HG02610 (cell line): Measurements from ENCODE around the gene SGMS2.
"Not testable (repeated sequence)": the region's sequence is repeated elsewhere in the genome, so short reads cannot be mapped to it uniquely, and the experiment has no call there.

Experiments
- ATAC-seq: cut with Tn5 transposase; IDR thresholded peaks from one replicate; pipeline ENCODE4 v1.9.1; 2021; ENCODE audit warnings: mild to moderate bottlenecking, moderate library complexity; ENCODE audit not compliant: unreplicated experiment

SGMS2 gene

DNA sequence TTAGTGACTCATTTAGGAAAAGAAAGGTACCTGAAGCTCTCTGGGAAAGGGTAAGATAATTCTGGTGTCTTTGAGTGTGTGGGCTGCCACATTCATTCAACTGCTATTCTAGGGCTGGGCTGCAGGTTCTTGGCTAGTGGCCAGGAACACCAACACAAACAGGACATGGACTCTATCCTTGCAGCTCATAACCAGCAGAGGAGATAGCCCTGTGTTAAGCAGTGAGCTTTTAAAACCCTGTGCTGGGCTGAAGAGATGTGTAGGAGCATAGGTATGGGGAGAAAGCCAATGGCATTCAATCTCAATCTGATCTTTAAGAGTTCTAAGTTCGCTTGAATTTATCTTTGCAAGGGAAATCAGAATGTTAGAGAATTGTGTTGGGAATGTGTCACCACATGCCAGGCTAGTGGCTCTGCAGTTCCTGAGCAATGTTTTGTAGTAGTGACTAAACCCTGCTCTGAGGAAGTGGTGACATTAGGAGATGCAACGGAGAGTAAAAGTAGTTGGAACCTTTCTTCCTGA lies 39.2 kb downstream of the SGMS2 start:
- no peak for ATAC-seq

DNA sequence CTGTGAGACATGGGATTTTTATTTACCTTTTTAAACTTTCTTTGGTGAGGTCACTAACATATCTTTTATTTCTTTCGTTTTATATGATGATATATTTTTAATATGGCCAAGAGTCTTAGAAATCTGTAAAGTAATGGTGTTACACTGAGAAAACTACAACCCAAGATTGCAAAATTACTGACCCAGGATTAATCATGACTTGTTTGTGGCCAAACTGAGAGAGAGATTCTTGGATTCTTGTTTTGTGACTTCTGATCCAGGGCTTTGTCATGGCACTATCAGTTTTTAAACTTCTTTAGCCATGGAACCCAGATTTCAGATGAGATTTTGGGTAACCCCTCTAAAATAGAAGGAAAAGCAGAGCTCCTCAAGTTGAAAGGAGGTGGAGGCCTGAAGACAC lies 42.0 kb downstream of the SGMS2 start:
- ATAC-seq, result no peak

DNA sequence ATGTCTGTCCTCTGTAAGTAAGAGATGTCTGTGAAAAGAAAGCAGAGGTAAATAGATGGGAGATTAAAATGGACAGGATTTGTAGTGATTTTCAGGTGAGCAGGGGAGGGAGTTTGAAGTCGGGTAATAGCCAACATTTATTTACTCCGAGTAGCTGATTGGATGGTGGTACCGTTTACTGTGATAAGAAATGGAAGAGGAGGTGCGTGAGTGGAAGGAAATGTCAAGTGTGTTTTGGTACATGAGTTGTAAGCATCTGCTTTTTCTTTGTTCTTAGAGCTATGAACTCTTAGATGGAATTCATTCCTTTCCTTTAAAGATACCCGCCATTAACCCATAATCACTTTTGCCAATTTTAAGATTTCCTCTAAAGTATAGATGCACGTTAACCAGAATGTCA lies 45.5 kb downstream of the SGMS2 start:
- no peak for ATAC-seq

DNA sequence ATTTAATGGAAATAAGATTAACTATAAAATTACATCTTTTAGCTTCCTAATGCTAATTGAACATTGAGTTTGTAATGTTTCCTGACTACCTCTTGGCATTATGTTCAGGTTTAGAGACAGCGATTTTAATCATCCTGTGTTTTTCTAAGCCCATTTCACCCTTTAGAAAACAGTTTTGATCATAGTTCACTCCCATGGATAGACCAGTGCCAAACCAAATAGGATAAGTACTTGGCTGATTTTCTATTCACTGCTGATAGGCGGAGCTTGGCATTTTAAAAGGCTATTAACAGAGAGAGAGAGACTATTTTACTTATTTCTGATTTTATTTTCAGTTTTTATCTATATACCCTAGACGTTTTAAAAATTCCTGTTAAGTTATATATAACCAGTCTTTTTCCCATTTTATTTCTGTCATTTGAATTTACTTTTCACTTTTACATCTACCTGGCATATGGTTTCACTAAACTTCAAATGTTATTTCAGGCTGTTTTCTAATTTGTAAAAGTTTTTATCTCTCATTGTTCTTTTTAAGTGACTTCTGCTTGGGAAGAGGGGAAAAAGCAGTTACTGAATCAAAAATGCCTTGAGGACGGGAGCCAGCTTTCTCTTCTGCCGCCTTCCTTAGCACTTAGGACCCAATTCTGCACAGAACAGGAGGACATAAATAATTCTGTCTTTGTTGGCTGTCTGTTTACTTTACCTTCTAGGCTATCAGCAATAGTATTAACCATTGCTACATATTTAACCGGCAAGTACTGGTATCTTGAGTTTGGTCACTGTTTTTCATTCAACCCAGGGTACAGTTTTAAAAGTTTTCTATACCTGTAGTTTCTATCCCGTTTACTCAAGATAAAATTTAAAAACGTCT lies 46.4 kb downstream of the SGMS2 start:
- no peak for ATAC-seq

DNA sequence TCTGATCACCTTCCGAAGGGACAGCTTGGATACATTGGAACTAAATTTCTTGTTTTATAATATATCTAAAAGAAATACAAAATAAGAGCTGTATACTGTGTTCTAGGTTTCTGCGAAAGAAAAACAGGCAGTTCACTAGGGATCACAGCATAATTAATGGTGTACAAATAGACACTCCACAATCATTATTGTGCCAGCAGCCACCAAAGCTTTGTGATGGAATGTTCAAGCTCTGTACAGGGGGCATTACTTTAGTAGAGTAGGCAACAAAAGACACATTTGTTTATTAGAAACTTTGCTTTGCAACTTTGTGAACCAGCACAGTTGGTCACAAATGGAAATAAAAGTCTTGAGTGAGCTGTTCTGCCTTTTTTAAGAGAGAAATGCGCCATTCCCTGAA lies 49.3 kb downstream of the SGMS2 start:
- ATAC-seq, result no peak

DNA sequence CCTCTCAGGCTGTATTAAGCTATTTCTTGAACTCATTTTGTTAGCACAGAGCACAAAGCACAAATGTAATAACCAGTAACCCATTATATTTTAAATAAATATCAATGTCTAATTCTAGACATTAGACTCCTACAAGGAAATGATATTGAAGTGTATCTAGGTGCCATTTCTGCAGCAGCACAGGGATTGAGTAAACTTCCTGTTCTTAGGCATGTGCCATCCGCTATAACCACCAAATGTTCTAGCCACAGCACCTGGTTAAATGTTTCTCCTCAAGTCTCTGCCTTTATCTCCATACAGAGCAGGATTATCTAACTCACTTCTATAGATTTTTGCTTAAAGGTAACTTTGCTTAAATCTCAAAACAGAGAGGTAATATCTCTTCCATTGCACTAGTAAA lies 51.4 kb downstream of the SGMS2 start:
- ATAC-seq, result no peak

DNA sequence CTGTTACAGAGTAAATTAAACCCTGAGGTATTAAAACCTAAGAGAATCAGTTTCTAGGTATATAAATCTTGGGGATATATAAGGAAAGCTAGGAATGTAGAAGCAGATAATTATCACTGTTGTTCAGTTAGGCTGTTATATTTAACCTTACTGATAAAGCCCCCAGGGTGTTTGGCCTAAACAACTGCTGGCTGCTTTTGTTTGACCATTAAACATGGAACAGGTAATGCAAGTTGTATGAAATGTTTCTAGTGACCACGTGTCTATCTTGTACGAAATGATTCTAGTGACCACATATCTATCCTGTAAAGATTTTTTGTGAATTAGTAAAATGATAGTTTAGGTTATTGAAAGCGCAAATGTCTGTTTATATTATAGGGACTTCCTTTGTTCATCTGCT lies 52.6 kb downstream of the SGMS2 start:
- ATAC-seq, result no peak

DNA sequence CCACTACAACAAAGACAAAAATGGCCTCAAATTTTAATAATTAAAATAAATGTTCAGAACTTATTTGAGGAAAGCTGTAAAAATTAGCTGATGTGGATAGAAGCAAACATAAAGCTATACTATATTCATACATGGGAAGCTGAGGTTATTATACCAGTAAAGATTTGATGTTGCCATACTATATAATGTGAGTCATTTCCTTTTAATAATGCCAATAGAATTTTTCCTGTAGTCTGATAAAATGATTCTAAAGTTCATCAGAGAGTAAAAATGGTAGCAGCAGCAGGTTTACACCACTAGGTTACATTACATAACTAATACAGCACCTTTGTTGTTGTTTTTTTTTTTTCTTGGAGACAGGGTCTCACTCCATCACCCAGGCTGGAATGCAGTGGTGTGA lies 61.1 kb downstream of the SGMS2 start:
- no peak for ATAC-seq

DNA sequence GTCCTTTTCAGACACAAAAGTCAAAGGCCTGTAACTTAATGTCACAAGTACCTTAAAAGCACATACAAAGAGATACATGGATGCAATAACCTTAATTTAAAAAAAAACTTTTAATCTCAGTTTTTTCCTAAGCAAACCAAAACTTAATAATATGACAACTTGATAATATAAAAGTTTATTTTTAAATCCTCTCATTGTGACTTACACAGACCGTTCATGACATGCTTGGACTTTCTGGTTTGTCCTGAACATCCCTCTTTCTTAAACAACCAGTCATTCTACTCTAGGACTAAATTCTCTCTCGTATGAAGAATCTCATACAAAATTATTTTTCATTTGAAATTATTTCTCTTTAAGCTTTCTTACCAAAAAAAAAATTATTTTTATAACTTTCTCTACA lies 63.5 kb downstream of the SGMS2 start:
- no peak for ATAC-seq

DNA sequence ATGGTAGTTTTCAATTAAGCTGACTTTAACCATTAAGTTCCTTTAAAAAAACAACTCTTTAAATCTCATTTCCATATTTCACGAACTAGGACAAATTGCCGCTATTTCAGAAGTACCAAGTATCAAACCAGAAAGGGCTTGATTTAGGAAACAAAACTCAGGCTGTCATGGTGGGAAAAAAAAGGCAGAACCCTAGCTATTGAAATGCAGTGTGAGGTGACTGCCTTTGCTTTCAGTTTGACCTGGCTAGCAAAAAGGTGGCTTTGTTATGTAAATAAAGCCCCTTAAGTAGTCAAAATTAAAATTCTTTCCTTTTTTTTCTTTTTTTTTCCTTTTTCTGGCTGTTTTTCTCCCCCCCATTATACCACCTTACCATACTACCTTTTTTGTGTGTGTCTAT lies 66.0 kb downstream of the SGMS2 start:
- ATAC-seq, result no peak

DNA sequence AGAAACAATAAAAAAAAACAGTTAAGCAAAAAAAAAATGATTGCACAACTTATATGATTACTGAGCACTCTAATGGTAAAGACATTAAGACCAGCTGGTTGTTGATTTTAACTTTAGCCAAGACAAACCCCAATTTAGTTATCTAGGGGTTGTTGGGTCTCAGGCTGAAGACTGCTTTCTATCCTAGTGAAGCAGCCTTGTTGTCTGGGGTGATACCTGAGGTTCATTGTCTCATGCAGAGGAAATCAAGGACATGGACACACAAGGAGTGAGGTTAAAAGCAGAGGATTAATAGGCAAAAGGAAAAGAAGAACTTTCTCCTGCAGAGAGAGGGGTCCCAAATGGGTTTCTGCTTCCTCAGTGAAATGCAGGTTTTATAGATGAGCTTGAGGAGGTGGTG lies 66.6 kb downstream of the SGMS2 start:
- no peak for ATAC-seq

DNA sequence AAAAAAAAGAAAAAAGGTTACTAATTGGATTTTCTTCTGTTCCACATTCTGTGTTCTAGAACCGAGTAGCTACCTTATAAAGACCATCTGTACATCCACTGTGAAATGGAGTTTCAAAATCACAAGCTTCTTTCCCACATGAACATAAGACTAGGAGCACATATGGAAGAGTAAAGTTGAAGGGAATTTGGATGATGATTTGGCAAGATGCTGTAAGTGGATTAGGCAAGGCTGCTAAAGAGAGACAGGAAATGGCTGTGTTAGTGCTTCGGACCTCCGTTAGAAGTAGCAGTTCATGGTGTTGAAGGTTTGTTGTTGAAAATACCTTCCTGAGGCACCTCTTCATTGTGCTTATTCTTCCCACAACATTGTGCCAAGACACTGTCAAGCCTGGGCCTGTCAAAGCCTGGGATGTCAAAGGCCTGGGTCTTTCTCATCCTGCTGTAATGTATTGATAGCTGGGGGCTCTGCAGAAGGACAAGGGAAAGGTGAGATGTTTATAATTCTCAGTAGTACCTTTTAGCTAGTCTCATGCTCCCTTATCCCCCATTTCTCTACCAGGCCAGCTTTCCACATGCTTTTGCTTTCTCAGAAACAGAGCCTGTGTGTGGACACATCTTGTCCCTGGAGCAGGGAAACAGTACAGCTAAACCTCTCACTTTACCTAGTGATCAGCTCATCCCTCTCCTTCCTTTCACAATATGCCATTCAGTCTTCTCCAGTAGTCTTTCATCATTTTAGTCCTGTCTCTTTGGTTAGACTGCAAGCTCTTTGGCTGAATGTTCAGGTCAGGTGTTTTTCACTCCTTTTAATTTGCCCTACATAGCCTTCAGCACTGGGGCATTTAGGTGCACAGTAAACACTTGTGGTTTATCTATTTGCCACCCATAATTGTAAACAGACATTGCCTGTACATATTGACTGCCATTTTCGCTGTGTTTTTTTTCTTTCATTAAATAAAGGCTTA lies 68.7 kb downstream of the SGMS2 start:
- ATAC-seq, result no peak

DNA sequence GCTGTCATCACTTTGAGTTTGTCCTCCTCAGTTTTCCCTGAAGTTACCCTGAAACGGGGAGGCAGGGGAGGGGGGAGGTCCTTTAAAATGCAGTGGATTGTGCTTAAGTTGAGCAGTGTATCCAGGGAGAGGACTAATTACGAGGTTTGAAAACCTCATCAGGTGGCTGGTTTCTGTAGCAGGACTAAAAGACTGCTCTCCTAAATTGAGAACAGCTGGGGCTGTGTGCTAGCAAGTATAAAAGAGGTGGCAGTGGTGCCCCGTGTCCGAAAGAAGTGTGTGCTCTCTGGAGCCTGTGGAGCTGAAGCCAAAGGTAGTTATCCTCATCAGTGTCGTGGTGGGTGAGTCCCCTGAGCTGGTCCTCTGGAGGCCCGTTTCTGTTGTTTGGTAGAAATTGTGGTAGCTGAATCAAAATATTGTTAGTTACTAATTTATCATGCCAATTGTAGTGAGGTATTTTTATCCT lies 69.4 kb downstream of the SGMS2 start:
- ATAC-seq, result no peak

DNA sequence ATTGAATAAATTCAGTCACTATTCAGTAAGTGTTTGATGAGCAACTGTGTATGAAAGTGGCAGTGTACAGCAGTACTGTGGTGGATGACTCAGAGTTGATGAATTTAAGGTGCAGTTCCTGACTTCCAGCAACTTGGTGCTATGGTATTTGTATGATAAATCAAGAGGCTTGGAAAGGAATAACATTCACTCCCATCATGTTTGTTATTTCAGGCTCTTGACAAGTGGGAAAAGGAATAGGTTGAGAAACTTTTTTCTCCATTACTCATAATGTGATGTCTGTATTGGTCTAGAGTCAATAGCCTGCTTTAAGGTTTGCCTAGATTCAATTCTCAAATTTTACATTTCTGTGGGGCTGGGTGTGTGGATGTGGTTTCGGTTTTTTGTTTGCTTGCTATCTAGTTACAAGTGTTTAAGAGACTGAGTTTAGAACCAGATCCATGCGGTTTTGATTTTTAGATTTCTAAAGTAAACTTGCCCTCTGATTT lies 71.5 kb downstream of the SGMS2 start:
- peak; percentile 62 for ATAC-seq

DNA sequence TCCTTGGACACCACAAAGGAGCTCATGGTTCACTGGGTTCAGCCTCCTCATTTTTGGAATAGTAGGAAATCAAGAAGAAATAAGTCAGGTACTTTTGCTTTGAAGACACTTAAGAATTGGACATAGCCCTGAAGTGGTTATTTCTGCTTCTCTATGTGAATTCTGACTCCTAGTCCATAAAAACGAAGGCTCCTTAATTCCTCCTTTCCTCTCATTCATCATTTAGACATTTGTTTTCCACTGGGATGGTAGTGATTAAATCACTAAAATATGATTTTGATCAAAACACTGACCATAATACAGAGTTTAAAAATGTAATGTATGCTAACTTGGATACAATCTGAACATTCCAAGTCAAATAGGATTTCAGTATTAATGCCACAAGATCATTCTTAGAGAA lies 71.9 kb downstream of the SGMS2 start:
- no peak for ATAC-seq

DNA sequence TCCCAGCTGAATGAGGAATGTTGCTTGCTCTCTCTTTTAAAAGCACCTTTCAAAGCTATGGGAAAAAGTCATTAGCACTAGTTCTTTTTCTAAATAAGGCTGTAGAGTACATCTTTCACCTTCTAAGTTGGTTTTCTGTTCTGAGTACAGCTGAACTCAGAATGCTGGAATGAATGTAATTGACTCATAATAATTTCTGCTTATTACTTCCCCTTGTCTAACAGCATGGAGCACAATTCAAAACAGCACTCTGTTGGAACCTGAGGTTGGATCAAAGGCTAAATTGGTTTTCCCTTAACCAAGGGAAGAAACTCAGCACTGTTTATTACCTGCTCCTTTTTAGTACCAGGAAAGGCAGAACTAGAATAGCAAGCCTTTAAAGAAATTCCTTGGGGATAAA lies 73.1 kb downstream of the SGMS2 start:
- ATAC-seq, result peak; percentile 69

DNA sequence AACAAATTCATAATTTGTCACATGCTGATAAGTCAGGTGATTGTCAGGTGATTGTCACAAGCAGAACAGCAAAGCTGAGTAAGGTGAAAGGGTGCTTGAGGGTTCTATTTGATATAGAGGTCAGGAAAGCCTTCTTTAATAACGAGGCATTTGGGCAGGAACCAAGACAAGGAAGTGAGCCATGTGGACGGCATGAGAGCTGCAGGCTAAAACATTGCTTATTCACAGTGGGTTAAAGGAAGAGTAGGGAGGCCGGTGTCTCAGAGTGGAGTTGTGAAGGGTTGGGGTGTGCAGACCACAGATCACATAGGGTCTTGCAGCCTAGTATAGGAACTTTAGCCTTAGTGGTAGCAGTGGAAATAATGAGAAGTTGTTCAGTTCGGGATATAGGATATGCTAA lies 75.3 kb downstream of the SGMS2 start:
- ATAC-seq, result no peak

DNA sequence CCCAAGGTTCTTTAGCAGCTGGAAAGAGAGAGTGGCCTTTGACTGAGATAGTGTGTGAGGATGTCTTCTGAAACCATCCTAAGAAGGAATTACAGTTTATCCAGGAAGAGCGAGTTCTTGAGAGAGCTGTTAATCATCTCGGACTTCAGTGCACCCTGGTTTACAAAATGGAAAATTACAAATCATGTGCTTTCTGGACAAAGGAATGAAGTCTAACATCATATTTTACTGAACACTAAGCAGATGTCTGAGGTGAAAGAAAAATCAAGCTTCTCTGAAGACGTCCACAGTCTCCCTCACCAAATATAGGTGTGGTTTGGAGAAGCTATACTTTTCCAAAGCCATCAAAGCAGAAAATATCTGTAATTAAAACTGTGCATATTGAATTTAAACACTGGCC lies 75.8 kb downstream of the SGMS2 start:
- no peak for ATAC-seq

DNA sequence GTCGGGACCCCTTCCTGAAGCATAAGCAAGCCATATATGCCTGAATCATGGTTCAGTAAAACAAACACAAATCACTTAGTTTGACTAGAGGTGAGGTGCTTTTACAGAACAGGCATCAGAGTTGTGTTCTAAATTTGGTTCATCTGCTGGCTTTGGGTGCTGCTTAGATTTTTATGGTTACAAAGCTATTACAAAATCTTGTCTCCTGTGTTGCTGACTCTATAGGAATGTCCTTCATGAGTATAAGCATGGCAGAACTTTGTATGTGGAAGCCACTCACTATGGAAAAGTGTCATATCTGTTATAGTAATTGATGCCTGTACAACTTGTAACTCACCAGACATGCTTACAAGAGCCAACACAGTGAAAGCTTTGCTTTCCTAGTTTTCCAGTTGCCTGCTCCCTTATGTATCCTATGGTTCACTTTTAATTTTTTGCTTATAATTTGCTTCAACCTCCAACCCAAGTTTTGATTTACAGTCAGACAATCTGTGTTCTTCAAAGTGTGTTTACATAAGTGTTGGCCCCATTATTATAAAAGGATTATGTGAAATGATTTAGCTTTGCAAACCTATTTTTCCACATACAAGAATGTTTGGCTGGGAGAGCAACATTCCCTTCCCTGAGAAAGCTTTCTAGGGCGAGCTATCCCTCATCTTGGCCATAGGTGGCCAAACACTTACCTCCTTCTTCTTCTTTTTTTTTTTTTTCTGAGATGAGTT lies 76.6 kb downstream of the SGMS2 start:
- ATAC-seq, result no peak

DNA sequence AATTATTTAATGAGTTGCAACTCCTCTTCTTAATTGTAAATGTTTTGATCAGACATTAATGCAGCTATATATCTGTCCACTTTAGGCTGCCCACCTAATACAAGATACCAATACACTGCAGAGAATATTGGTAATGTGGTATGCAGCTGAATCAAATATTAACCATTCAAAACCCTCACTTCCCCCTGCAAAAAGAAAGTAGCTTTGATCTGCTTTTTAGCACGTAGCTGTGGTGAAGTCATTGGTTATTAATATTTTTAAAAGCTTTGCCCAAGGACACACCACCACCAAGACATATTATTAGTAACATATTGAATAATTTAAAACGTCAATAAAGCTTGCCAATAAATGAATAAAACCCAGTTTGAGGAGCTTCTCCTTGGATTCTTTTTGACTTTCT lies 78.0 kb downstream of the SGMS2 start:
- peak; percentile 63 for ATAC-seq

DNA sequence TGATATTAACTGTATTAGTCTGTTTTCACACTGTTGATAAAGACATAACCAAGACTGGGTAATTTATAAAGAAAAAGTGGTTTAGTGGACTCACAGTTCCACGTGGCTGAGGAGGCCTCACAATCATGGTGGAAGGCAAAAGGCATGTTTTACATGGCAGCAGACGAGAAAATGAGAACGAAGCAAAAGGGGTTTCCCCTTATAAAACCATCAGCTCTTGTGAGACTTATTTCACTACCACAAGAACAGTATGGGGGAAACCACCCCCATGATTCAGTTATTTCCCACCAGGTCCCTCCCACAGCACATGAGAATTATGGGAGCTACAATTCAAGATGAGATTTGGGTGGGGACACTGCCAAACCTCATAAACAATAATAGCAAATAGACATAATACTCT lies 80.3 kb downstream of the SGMS2 start:
- ATAC-seq, result not testable (repeated sequence)
